CD4-positive, alpha-beta T cell treated with Interleukin-6 for 4 hours (primary cell): ENCODE measurements around the gene YJU2.
"Not testable (repeated sequence)": the region's sequence is repeated elsewhere in the genome, so short reads cannot be mapped to it uniquely, and the experiment has no call there.

Source experiments
- DNase-seq: peaks from one replicate; pipeline ENCODE4 v3.0.0-alpha.2; 2020; ENCODE audit warnings: mixed read lengths

YJU2 gene

DNA sequence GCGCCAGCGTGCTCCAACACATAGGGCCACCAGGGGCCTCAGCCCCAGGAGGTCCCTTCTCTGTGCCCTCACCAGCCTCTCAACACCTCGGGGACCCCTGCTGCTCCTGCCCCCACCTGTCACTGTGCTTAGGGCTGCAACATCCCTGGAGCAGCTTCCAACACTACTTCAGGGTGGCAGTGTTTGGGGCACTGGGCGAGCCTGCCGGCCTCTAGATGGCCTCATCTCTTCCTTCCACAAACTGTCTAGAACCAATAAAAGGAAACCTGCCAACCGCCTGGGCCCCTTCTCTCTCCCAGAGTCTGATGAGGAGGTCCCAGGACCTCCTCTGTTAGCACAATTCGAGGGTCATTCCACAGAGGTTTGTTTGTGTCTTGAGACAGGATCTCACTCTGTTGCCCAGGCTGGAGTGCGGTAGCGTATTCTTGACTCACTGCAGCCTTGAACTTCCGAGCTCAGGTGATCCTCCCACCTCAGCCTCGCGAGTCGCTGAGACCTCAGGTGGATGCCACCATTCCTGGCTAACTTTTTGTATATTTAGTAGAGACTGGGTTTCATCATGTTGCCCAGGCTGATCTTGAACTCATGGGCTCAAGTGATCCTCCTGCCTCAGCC lies 22.0 kb downstream of the YJU2 start:
- DNase-seq, result no peak

DNA sequence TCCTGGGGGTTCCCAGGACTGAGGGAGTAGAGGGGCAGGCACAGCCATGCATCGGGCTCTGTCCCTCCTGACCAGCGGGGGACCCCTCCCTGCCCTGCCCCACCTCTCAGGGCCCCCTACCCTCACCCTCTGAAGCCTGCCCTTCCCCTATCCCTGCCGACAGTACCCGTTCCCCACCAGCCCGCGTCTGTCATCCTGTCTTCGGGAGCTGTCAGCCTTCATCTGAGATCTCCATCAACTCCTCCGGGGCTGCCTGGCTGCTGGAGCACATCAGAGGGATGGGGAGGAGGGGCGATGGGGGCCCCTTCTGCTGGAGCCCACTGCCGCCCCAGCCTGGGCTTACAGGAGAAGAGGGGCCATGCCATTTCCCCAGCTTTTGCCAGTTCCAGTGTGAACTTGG lies 26.0 kb downstream of the YJU2 start:
- no peak for DNase-seq

DNA sequence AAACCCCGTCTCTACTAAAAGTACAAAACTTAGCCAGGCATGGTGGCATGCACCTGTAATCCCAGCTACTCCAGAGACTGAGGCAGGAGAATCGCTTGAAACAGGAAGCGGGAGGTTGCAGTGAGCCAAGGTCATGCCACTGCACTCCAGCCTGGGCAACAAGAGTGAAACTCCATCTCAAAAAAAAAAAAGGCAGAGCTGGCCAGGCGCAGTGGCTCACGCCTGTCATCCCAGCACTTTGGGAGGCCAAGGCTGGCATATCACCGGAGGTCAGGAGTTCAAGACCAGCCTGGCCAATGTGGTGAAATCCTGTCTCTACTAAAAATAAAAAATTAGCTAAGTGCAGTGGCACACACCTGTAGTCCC lies 27.4 kb downstream of the YJU2 start:
- not testable (repeated sequence) for DNase-seq

DNA sequence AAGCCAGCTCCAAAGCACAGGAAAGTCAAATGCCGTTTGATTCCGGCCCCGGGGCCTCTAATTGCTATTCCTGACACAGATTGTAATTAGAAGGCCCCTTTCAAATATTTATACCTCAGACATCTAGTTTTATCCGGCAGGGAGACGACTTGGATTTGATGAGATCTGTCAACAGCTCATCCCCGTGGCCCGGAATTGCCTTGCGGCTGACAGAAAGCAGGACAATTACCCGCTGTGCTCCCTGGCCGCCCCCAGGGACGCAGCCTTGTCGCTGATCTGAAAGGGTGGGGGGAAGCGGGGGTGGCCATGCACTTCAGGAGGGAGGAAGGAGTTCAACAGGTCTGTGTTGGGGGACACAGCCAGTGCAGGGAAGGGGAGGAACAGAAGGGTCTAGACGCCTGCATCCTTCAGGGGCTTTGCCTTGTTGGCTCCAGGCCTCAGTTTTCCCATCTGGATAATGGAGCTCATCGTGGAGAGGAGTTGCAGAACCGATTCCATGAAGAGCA lies 30.4 kb downstream of the YJU2 start:
- DNase-seq, result no peak

DNA sequence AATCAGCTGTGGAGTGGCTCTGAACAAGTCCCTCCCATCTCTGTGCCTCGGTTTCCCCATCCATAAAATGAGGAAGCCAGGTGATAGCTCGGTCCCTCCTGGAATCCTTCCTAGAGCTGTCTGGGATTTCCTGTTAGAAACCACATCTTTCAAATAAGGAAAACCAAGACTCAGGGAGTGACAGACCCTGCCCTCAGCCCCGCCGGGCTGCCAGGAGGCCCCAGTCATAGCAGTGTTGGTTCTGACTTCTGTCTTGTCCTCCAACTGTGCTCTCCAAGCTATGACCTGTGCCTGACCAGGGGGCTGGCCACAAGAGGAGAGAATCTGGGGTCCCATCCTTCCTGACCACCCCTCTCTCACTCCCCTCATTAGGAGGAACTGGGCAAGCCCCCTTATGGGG lies 31.1 kb downstream of the YJU2 start:
- DNase-seq, result no peak

DNA sequence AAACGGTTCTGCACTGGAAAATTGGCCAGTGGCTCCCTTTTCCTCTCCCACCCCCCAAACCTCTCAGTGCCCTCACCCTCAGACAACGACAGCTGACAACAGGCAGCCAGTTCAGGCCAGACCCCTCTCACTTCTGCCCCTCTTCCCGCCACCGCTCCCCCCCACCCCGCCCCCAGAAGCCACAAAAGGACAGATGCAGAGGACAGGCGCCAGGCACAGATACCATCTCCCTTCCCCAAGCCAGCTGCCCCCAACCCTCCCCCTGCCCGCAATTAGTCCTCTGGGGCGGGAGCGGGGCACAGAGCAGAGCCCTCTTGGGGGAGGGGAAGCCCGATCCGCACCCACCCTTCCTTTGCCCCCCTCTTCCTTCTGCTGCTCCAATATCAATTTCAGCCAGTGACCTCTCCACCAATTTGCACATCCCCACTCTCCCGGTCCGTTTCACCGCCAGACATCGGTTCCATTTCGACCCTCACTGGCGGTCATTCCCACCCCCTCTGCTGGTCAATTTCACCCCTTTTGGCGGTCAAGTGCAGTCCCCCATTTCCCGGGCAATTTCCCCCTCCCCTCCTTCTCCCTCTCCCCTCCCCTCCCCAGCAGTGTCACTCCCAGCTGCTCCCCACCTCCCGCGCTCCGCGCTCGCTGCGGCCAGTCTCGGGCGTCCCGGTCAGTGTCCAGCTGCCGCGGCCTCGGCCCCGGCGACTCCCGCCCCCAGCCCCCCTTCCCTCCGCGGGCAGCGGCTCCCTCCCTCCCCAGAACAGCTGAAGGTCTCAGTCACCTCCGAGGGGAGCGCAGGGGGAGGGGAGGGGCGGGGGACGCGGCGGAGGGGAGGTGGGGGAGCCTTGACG lies 31.8 kb downstream of the YJU2 start, which contains the start of gene SHD:
TSS of gene SHD (plus strand) at position 848 of the 848 bp plus-strand sequence. CDS start 798 bp downstream, outside the sequence.
- no peak for DNase-seq

DNA sequence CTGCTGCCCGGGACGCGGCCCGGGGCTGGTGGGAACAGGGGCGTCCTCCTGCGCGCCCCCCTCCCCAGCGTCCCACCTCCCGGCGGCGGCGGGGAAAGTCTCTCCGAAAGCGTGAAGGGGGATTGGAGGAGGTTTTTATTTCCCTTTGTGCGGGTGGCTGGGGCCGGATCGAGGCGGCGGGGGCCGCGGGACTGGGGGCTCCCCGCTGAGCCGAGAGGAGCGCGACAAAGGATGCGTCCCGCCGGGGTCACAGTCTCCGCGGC lies 32.3 kb downstream of the YJU2 start:
- DNase-seq, result no peak

DNA sequence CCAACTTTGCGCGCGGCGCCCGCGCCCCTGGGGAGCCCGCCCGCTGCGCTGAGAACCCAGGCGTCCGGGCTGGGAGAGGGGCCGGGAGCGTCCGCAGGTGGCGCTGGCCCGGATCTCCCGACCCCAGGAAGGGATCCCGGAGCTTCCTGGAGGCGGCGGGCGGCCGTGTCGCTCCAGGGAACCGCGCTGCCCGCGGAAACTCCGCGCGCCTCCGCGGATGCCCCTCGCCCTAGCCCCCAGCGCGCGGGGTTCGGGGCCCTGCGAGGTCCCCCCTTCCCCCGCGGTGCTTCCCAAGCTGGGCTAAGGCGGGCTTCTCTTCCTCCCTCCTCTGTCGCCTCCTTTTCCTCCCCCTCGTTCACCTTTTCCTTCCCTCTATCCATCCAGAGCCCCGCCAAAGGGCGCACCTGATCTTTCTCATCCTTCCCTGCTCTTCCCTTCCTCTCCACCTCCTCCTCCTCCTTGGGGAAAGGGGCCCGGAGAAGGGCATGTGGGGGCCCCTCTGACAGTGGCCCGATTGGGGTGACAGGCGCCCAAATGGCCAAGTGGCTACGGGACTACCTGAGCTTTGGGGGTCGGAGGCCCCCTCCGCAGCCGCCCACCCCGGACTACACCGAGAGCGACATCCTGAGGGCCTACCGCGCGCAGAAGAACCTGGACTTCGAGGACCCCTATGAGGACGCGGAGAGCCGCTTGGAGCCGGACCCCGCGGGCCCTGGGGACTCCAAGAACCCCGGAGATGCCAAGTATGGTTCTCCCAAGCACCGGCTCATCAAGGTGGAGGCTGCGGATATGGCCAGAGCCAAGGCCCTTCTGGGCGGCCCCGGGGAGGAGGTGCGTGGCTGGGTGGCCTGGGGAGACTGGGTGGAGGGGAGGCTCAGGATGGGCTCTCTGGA lies 32.9 kb downstream of the YJU2 start:
- no peak for DNase-seq

DNA sequence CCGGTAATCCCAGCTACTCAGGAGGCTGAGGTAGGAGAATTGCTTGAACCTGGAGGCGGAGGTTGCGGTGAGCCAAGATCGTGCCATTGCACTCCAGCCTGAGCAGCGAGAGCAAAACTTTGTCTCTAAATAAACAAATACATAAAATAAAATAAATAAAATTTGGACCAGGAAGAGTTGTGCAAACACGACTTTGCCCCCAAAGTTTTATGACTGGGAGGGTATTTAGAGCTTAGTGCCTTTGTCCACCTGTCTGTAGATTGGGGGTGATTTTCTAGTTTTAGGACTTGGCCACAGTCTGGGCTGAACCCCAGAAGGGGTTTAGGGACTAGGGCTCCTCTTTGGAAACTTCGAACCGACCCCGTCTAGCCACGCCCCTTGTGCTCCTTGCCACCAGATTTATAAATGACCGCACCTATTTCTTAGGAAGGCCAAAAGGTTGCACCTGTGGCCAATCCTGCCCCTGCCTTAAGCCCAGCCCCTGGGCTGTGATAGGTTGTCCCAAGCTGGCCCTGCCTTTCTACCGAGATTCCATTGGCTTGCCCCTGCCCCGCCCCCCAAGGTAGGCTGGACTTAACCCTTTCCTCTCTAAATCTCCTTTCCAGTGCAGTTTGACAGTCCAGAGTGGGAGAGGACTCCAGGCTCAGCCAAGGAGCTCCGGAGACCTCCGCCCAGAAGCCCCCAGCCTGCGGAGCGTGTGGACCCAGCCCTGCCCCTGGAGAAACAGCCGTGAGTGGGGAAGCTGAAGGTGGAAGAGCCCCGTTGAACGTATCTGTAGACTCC lies 37.5 kb downstream of the YJU2 start:
- DNase-seq, result no peak

DNA sequence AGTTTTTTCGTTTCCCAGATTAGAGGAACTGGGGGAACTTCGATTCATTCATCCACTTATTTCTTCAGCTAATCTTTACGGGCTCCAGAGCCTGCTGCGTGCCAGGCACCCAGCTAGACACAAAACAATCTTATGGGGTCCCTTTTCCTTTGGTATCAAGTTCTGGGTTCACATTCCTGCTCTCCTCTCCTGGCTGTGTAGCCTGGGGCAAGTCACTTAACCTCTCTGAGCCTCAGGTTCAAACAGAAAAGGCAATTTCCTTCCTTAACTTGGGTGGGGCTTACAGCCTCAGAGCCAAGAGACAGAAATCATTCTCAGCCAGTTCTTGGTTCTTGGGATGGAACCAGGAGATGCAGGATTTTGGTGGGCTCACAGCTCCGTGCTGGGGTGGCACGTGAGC lies 38.1 kb downstream of the YJU2 start:
- DNase-seq, result no peak

DNA sequence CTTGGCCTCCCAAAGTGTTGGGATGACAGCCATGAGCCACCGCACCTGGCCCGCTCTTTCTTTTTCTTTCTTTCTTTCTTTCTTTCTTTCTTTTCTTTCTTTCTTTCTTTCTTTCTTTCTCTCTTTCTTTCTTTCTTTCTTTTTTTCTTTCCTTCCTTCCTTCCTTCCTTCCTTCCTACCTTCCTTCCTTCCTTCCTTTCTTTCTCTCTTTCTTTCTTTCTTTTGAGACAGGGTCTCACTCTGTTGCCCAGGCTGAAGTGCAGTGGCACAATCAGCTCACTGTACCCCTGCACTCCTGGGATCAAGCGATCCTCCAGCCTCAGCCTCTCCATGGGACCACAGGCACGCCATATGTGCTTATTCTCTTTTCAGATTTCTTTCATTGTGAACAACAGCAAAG lies 39.3 kb downstream of the YJU2 start:
- DNase-seq, result not testable (repeated sequence)

DNA sequence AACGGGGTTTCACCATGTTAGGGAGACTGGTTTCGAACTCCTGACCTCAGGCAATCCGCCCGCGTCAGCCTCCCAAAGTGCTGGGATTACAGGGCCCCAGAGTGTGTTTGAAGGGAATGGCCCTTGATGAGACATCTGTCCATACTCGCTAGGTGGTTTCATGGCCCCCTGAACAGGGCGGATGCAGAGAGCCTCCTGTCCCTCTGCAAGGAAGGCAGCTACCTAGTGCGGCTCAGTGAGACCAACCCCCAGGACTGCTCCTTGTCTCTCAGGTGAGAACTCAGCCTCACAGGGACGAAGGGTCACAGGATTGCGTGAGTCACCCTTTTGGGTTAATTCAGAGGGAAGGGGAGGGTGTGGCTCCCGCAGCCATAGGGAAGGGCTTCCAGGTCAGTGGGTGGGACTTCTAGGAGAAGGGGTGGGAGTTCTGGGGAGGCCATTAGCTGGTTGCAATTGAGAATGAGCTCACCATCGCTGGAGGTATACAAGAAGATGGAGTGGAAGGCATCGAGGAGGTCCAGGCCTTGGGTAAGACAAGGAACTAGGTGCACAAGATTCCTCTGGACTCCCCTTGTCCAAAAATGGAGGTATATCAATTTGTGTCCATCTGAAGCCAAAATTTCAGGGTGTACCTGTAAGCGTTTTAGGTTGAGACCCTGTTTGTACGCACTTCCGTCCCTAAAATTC lies 41.4 kb downstream of the YJU2 start:
- no peak for DNase-seq

DNA sequence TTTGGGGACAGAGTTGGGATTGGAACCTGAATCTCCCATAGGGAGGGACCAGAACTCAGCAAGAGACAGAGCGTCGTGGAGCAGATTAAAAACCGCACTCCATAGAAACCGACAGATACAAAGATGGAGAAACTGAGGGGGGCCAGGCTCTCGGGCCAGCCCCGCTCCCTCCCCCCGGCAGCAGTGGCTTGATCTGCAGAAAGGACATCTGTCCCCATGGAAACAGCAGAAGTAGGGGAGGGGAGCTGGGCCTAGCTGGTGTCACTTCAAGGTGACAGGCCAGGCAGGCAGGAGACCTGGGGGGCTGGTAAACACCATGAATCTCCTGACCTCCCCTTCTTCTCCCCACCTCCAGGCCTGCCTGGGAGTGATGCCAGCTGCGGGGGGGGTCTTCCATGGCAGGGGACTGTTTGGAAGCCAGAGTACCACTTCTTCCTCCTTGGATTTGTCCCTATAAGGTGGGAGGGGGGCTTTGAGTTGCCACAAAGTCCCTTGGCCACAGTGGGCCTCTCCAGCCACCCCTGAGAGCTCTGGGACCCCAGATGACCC lies 44.4 kb downstream of the YJU2 start:
- no peak for DNase-seq

DNA sequence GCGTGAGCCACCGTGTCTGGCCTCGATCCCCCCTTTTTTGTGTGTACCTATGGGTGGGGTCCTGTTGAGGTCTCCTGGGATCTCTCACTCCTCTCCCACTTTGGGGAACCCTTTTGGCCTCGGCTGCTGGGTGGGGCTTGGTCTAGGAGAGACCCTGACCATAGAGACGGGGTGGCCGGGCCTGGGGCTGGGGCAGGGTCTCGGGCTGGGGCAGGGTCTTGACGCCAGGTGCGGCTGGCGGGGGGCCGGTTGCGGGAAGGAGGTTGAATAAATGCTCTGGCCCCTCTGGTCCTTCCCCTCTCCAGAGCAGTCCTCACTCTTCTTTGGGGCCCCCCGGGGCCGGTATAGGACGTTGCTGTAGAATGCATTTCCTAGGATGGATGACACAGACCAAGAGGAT lies 45.6 kb downstream of the YJU2 start:
- DNase-seq, result no peak

DNA sequence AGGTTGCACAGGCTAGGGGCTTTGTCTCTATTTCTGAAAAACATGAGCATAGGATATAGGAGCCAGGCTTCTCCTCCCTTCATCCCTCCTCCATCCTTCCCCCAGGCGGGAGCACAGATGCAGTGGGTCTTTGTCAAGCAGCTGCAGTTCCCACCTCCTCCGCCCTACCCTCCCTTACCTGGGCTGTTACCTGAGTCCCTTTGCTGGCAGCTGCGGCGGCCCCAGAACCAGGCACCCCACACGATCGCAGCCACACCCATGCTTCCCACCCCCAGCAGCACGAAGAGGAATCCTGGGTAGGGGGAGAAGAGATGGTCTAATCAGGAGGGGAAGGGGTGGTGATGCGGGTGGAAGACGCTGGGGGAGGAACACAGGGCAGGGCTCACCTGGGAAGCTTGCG lies 47.5 kb downstream of the YJU2 start:
- DNase-seq, result no peak

DNA sequence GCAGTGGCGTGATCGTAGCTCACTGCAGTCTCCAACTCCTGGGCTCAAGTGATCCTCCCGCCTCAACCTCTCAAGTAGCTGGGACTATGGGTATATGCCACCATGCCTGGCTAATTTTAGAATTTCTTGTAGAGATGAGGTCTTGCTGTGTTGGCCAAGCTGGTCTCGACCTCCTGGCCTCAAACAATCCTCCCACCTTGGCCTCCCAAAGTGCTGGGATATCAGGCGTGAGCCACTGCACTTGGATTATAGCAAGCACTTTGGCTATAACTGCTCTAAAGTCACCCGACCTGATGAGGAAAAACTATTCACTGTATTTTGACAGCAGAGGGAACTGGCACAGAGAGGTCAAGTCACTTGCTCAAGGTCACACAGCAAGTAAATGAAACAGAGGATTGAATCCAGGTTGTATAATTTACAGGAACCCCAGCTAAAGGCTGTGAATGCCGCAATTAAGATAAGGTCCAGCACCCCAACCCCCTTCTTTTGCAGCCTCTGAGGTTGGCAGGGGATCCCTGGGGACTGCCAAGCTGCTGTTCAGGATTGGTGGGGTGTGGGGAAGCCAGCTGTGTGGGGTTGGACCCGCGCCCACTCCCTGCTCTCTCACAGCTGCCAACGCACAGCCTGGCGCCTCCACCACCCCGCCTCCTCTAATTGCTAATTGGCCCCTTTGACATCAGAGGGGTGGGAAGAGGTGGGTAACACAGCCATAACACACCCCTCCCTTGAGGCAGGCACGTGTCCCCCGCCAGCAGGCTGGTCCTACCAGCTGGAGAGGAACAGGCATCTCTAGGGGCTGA lies 49.3 kb downstream of the YJU2 start:
- DNase-seq, result no peak

DNA sequence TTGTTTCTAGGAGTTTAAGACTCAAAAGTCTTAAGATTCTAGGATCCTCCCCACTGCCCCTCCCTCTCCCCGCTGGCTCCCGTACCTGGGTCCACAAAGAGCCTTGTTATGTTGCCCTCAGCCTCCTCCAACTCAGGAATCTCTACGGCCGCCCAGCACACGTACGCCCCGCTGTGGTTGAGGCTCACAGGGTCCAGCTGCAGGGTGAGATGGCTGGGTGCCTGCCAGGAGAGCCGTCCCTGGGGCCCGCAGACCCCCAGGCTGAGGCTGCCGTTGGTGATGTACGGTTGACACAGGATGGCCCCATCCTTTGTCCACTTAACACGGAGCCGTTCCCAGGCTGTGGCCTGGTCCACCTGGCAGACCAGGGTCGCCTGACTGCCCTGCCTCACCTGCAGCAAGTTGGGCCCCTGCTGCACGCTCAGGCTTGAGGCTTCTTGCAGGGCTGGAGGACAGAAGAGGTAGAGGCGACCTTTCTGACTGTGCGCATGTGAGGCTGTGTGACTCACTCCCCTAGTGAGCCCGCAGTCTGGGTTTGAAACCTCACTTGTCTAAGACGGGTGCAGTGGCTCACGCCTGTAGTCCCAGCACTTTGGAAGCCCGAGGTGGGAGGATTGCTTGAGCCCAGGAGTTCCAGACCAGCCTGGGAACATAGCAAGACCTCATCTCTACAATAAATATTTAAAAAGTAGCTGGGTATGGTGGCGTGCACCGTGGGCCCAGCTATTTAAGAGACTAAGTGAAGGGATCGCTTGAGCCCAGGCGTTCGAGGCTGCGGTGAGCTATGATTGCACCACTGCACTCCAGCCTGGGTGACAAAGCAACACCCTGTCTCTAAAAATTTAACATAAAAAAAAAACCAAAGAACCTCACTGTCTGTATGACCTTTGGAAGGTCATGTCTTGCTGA lies 51.3 kb downstream of the YJU2 start:
- peak; percentile 43 for DNase-seq

DNA sequence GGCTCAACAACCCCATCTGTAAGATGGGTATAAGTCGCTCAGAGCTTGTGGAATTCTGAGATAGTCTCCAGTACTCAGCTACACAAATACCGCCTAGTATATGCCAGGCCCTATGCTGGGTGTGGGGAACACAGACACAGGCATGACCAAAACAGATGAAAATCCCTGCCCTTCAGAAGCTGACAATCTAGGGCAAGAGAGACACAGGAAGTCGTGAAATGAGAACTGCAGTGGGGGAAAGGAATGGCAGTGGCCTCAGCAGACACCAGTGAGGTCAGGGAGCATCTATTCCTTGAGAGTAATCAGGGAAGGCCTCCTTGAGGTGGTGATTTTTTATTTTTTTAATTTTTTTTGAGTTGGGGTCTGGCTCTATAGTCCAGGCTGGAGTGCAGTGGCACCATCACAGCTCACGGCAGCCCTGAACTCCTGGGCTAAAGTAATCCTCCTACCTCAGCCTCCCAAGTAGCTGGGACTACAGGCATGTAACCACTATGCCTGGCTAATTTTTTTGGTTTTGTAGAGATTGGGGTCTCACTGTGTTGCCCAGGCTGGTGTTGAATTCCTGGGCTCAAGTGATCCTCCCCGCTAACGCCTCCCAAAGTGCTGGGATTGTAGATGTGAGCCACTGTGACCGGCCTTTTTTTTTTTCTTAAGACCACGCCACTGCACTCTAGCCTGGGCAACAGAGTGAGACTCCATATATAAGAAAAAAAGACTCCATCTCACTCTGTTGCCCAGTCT lies 52.1 kb downstream of the YJU2 start:
- DNase-seq, result no peak

DNA sequence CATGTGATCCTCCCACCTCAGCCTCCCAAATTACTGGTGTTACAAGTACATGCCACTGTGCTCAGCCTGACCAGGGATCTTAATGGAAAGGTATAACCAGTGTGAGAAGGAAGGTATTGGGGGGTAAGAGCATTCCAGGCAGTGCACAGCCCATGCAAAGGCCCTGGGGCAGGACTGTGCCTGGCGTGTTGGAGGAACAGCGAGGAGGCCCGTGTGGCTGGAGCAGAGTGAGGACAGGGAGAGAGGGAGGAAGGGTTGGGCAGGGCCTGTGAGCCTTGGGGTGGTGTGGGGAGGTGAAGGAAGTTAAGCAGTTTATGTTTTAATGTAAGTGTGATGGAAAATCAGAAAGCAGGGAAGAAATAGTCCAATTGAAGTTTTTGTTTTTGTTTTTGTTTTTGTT lies 53.7 kb downstream of the YJU2 start:
- DNase-seq, result no peak
